GM18909 (cell line): Measurements from ENCODE around the gene UCK1.

Experiments
- ATAC-seq: cut with Tn5 transposase; IDR thresholded peaks from one replicate; pipeline ENCODE4 v1.9.1; 2021; ENCODE audit warnings: mild to moderate bottlenecking; ENCODE audit not compliant: unreplicated experiment, poor library complexity

Gene UCK1

GRCh38 chr9:131530920-131531832 lies at the start of gene UCK1:
UCK1 (minus strand) TSS chr9:131531263; CDS start chr9:131531174, 89 bp downstream.
- ATAC-seq, result peak; percentile 81

GRCh38 chr9:131580358-131580757 lies 49.3 kb upstream of the UCK1 start:
- ATAC-seq, result no peak

- ATAC-seq, result no peak
Observed at GRCh38 chr9:131579789-131580211, 48.7 kb upstream of the UCK1 start.

- peak; percentile 71 for ATAC-seq
Observed at GRCh38 chr9:131578731-131579504, 47.9 kb upstream of the UCK1 start.

GRCh38 chr9:131578021-131578420 lies 47.0 kb upstream of the UCK1 start:
- ATAC-seq, result no peak

GRCh38 chr9:131577005-131578000 lies 46.2 kb upstream of the UCK1 start:
- ATAC-seq, result no peak

GRCh38 chr9:131575946-131576853 lies 45.1 kb upstream of the UCK1 start:
- no peak for ATAC-seq

GRCh38 chr9:131574730-131575640 lies 43.9 kb upstream of the UCK1 start:
- ATAC-seq, result no peak

GRCh38 chr9:131567910-131568309 lies 36.8 kb upstream of the UCK1 start:
- ATAC-seq, result no peak

GRCh38 chr9:131566158-131566557 lies 35.1 kb upstream of the UCK1 start:
- no peak for ATAC-seq

GRCh38 chr9:131565369-131565768 lies 34.3 kb upstream of the UCK1 start:
- ATAC-seq, result no peak

- no peak for ATAC-seq
Observed at GRCh38 chr9:131562032-131562959, 31.2 kb upstream of the UCK1 start.

- no peak for ATAC-seq
Observed at GRCh38 chr9:131559421-131560000, 28.4 kb upstream of the UCK1 start.

- ATAC-seq, result no peak
Observed at GRCh38 chr9:131557855-131558548, 26.9 kb upstream of the UCK1 start.

GRCh38 chr9:131555841-131556673 lies 25.0 kb upstream of the UCK1 start:
- no peak for ATAC-seq
